Gastroesophageal sphincter (tissue), 3 donors: ENCODE results near the gene POTEG.
"Not testable (repeated sequence)": the region's sequence is repeated elsewhere in the genome, so short reads cannot be mapped to it uniquely, and the experiment has no call there.

ENCODE experiments used
- CTCF ChIP-seq, 4 experiments: fragments of 200-600 bp in 2 of 4; fragments of 450-650 bp in 2 of 4; sonication (generic) in 1 of 4; IDR thresholded peaks; one replicate each; pipeline ENCODE4 v1.5.1; 2017 to 2019; ENCODE audit warnings: antibody characterized with exemption in 4 of 4, mild to moderate bottlenecking in 2 of 4, moderate library complexity in 2 of 4
- POLR2A ChIP-seq, 2 donors: fragments of 450-650 bp; IDR thresholded peaks; one replicate each; pipeline ENCODE4 v1.6.1; 2017; ENCODE audit warnings: antibody characterized with exemption in 2 of 2, mild to moderate bottlenecking in 2 of 2, moderate library complexity in 1 of 2
- POLR2AphosphoS5 ChIP-seq: sonication (generic); formaldehyde crosslinking; IDR thresholded peaks from one replicate; pipeline ENCODE4 v1.6.1; 2017; ENCODE audit warnings: antibody characterized with exemption

DNA sequence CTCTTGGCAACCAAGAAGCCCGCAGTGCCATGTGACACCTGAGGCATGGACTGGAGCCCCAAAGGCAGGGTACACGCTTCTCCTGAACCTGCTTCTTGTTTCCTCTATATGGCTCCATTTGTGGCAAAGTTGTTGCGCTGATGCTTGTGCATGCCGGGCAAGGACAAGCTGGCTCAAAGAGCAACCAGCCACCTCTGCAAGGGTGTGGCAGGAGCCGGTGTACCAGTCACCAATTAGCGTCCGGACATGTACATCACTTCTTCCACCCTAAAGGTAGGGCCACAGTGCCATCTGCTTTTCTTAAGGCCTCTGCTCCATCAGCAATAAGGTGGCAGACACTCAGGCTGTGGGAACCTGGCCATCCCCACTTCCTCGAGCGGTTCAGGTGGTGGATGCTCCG, 43.9 kb downstream of the POTEG start:
- not testable (repeated sequence) for TF ChIP-seq CTCF (IDR thresholded peaks at IDR 0.05); POLR2A (IDR thresholded peaks at IDR 0.05); POLR2AphosphoS5
